GM12878 (cell line): ENCODE data around the gene OR2B2. TPM values are rescaled to one million over a fixed set of nuclear protein-coding genes. Genes with fewer than 3 reads are reported as not detected.

Experiments
- BACH1 ChIP-seq: fragments of 450-650 bp; IDR thresholded peaks from 2 replicates; pipeline ENCODE4 v1.6.1; 2017; ENCODE audit warnings: mild to moderate bottlenecking, borderline replicate concordance
- CREB1 ChIP-seq: IDR thresholded peaks from 2 replicates; pipeline ENCODE4 v1.6.1; 2012; ENCODE audit warnings: low read depth, mild to moderate bottlenecking, inconsistent platforms
- FOS ChIP-seq: IDR thresholded peaks from 3 replicates; pipeline ENCODE4 v1.6.1; 2011; ENCODE audit warnings: borderline replicate concordance; ENCODE audit not compliant: insufficient read length; ENCODE audit errors: extremely low read depth
- IKZF2 ChIP-seq, 2 experiments: fragments of 450-650 bp; IDR thresholded peaks; 2 replicates each; pipeline ENCODE4 v1.6.1; 2017; ENCODE audit warnings: mild to moderate bottlenecking in 2 of 2, moderate library complexity in 2 of 2
- IRF5 ChIP-seq: fragments of 450-650 bp; IDR thresholded peaks from 2 replicates; pipeline ENCODE4 v1.6.1; 2017; ENCODE audit warnings: borderline replicate concordance
- KDM1A ChIP-seq: fragments of 200-600 bp; sonication (generic); IDR thresholded peaks from 2 replicates; pipeline ENCODE4 v1.6.1; 2016; ENCODE audit warnings: borderline replicate concordance
- KLF5 ChIP-seq: fragments of 450-650 bp; IDR thresholded peaks from 2 replicates; pipeline ENCODE4 v1.6.1; 2014; ENCODE audit warnings: mild to moderate bottlenecking; ENCODE audit not compliant: partially characterized antibody
- MLLT1 ChIP-seq: fragments of 450-650 bp; IDR thresholded peaks from 2 replicates; pipeline ENCODE4 v1.6.1; 2016; ENCODE audit warnings: mild to moderate bottlenecking
- NFYA ChIP-seq: IDR thresholded peaks from 2 replicates; pipeline ENCODE4 v1.6.1; 2011; ENCODE audit warnings: low read depth, mild to moderate bottlenecking, low read length, improper control_type of control experiment, borderline replicate concordance
- RAD21 ChIP-seq: IDR thresholded peaks from 2 replicates; pipeline ENCODE4 v1.6.1; 2011; ENCODE audit warnings: mild to moderate bottlenecking, low read depth, low read length, moderate library complexity; ENCODE audit not compliant: insufficient read depth
- TCF12 ChIP-seq: IDR thresholded peaks from 2 replicates; pipeline ENCODE4 v1.6.1; 2011; ENCODE audit warnings: low read depth, mild to moderate bottlenecking, low read length
- ZNF687 ChIP-seq: fragments of 450-650 bp; IDR thresholded peaks from 2 replicates; pipeline ENCODE4 v1.6.1; 2017; ENCODE audit warnings: mild to moderate bottlenecking, moderate library complexity
- polyA plus RNA-seq, 11 experiments: library from polyadenylated mRNA; depleted of rRNA in 4 of 11; unstranded in 6 of 11; stranded (reverse) in 5 of 11; fragments of >200 nt; fragmentation: Nextera tagmentation in 4 of 11; fragmentation: Illumina TruSeq in 1 of 11; extraction: Ambion mirVana in 4 of 11; extraction: Trizol in 1 of 11; gene quantifications; 1 replicate in 1 of 11; 2 replicates in 10 of 11; pipeline versions ENCODE4 v1.2.1 to v1.2.3, GENCODE V29; 2011 to 2016; ENCODE audit warnings: inconsistent platforms in 2 of 11, missing spikeins in 2 of 11, low read depth in 1 of 11
- total RNA-seq, 4 experiments: library from RNA; depleted of rRNA in 3 of 4; stranded (reverse); fragments of >200 nt in 3 of 4; fragmentation: Illumina TruSeq in 1 of 4; extraction: Trizol in 1 of 4; gene quantifications; 2 replicates each; pipeline versions ENCODE4 v1.2.1 to v1.2.3, GENCODE V29; 2013 to 2021
- TF ChIP-seq, protein P1 (sequence below): fragments of 450-650 bp; IDR thresholded peaks from 2 replicates; pipeline ENCODE4 v1.6.1; 2016; ENCODE audit warnings: mild to moderate bottlenecking, moderate library complexity, borderline replicate concordance
- TF ChIP-seq, protein P2 (sequence below): fragments of 450-650 bp; conservative IDR thresholded peaks from 2 replicates; pipeline ENCODE4 v1.6.1; 2017; ENCODE audit warnings: mild to moderate bottlenecking, moderate library complexity

OR2B2 gene
- total and polyA plus RNA-seq, 10 of the 15 experiments (the other 5 are each of a cell fraction or from before 2014, with no cell fraction given): not detected

GRCh38 chr6:27894839-27895762 lies 17.1 kb downstream of the OR2B2 start (continued):
- TF ChIP-seq, protein P1, sequence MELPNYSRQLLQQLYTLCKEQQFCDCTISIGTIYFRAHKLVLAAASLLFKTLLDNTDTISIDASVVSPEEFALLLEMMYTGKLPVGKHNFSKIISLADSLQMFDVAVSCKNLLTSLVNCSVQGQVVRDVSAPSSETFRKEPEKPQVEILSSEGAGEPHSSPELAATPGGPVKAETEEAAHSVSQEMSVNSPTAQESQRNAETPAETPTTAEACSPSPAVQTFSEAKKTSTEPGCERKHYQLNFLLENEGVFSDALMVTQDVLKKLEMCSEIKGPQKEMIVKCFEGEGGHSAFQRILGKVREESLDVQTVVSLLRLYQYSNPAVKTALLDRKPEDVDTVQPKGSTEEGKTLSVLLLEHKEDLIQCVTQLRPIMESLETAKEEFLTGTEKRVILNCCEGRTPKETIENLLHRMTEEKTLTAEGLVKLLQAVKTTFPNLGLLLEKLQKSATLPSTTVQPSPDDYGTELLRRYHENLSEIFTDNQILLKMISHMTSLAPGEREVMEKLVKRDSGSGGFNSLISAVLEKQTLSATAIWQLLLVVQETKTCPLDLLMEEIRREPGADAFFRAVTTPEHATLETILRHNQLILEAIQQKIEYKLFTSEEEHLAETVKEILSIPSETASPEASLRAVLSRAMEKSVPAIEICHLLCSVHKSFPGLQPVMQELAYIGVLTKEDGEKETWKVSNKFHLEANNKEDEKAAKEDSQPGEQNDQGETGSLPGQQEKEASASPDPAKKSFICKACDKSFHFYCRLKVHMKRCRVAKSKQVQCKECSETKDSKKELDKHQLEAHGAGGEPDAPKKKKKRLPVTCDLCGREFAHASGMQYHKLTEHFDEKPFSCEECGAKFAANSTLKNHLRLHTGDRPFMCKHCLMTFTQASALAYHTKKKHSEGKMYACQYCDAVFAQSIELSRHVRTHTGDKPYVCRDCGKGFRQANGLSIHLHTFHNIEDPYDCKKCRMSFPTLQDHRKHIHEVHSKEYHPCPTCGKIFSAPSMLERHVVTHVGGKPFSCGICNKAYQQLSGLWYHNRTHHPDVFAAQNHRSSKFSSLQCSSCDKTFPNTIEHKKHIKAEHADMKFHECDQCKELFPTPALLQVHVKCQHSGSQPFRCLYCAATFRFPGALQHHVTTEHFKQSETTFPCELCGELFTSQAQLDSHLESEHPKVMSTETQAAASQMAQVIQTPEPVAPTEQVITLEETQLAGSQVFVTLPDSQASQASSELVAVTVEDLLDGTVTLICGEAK: peak; percentile 82
- peak; percentile 85 for TF ChIP-seq CREB1
- TF ChIP-seq RAD21: peak; percentile 96
- TF ChIP-seq TCF12: no peak
- TF ChIP-seq KLF5: peak; percentile 51
- TF ChIP-seq ZNF687: peak; percentile 51; the same call in 1 of the 2 replicates
- peak; percentile 63 to 65; a peak in 3 of 4 replicates for TF ChIP-seq IKZF2 (IDR thresholded peaks at IDR 0.05)
- TF ChIP-seq BACH1: no peak
- TF ChIP-seq KDM1A: no peak
- peak; percentile 71 for TF ChIP-seq MLLT1
- no peak for TF ChIP-seq FOS
- TF ChIP-seq IRF5: no peak
- TF ChIP-seq NFYA: no peak
- TF ChIP-seq, protein P2, sequence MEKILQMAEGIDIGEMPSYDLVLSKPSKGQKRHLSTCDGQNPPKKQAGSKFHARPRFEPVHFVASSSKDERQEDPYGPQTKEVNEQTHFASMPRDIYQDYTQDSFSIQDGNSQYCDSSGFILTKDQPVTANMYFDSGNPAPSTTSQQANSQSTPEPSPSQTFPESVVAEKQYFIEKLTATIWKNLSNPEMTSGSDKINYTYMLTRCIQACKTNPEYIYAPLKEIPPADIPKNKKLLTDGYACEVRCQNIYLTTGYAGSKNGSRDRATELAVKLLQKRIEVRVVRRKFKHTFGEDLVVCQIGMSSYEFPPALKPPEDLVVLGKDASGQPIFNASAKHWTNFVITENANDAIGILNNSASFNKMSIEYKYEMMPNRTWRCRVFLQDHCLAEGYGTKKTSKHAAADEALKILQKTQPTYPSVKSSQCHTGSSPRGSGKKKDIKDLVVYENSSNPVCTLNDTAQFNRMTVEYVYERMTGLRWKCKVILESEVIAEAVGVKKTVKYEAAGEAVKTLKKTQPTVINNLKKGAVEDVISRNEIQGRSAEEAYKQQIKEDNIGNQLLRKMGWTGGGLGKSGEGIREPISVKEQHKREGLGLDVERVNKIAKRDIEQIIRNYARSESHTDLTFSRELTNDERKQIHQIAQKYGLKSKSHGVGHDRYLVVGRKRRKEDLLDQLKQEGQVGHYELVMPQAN: peak; percentile 75; the same call in 1 of the 2 replicates
